B cell (primary cell): Measurements from ENCODE around the gene ANKS1B. TPM values are rescaled to one million over a fixed set of nuclear protein-coding genes. Genes with fewer than 3 reads are reported as not detected.

Experiments used
- ATAC-seq: fragments of 200-7000 bp; cut with Tn5 transposase; one replicate; pipeline ENCODE4 v1.10.0; 2021; ENCODE audit warnings: low read depth, mild to moderate bottlenecking, moderate number of reproducible peaks, moderate library complexity
- CTCF ChIA-PET: fragments of 350-600 bp; sonication (Branson Sonifier 250); formaldehyde crosslinking; loops from one replicate; lab custom pipeline; 2021; ENCODE audit warnings: antibody characterized with exemption, inconsistent platforms; lab: Charles Lee
- POLR2A ChIA-PET: fragments of 350-600 bp; sonication (Branson Sonifier 250); formaldehyde crosslinking; loops from one replicate; lab custom pipeline; 2021; ENCODE audit warnings: antibody characterized with exemption; lab: Charles Lee
- DNase-seq: peaks from one replicate; pipeline ENCODE4 v3.0.0; 2013
- H2AFZ ChIP-seq: 2 replicates; pipeline ENCODE4 v1.6.1; 2012; ENCODE audit warnings: mild to moderate bottlenecking, low read depth, low read length; ENCODE audit not compliant: insufficient read depth, poor library complexity, severe bottlenecking
- H3K27ac ChIP-seq, 2 donors: 1 replicate in 1 of 2; 2 replicates in 1 of 2; pipeline ENCODE4 v1.5.1; 2012 to 2013; ENCODE audit warnings: low read length in 2 of 2, mild to moderate bottlenecking in 2 of 2, moderate library complexity in 1 of 2
- H3K27me3 ChIP-seq, 4 experiments: fragments of 200-600 bp in 1 of 4; sonication (generic) in 1 of 4; replicated peaks in 1 of 4; 1 replicate in 2 of 4; 2 replicates in 2 of 4; pipeline versions ENCODE4 v1.6.1 to v1.7.0; 2013 to 2016; ENCODE audit warnings: low read length in 3 of 4, mild to moderate bottlenecking in 2 of 4, mixed read lengths in 1 of 4, moderate library complexity in 1 of 4; ENCODE audit not compliant: insufficient read depth in 4 of 4, control insufficient read depth in 3 of 4; ENCODE audit errors: control extremely low read depth in 1 of 4
- H3K36me3 ChIP-seq, 2 experiments: replicated peaks in 1 of 2; 1 replicate in 1 of 2; 2 replicates in 1 of 2; pipeline versions ENCODE4 v1.6.1 to v1.7.1; 2013; ENCODE audit warnings: low read length in 1 of 2; ENCODE audit not compliant: insufficient read depth in 2 of 2, control insufficient read depth in 1 of 2; ENCODE audit errors: control extremely low read depth in 1 of 2, extremely low read depth in 1 of 2
- H3K4me1 ChIP-seq, 2 donors: fragments of 200-600 bp in 1 of 2; sonication (generic) in 1 of 2; 1 replicate in 1 of 2; 2 replicates in 1 of 2; pipeline versions ENCODE4 v1.5.1 to v1.6.1; 2013 to 2017; ENCODE audit warnings: low read length in 2 of 2; ENCODE audit not compliant: control insufficient read depth in 2 of 2, insufficient read depth in 2 of 2
- H3K4me2 ChIP-seq: replicated peaks from 2 replicates; pipeline ENCODE3; 2012; ENCODE audit warnings: mild to moderate bottlenecking, low read depth, low read length; ENCODE audit not compliant: poor library complexity, severe bottlenecking
- H3K4me3 ChIP-seq, 5 experiments: fragments of 200-600 bp in 1 of 5; sonication (generic) in 1 of 5; 1 replicate in 3 of 5; 2 replicates in 2 of 5; pipeline versions ENCODE4 v1.5.1 to v1.7.0; 2011 to 2016; ENCODE audit warnings: low read length in 4 of 5, mild to moderate bottlenecking in 4 of 5, low read depth in 2 of 5, control low read depth in 1 of 5, moderate library complexity in 1 of 5; ENCODE audit not compliant: insufficient read depth in 1 of 5; ENCODE audit errors: control extremely low read depth in 1 of 5, extremely low read depth in 1 of 5
- H3K79me2 ChIP-seq: fragments of 200-600 bp; sonication (generic); one replicate; pipeline ENCODE4 v1.6.0; 2016; ENCODE audit warnings: low read length; ENCODE audit not compliant: control insufficient read depth, insufficient read depth
- H3K9ac ChIP-seq: fragments of 200-600 bp; sonication (generic); 2 replicates; pipeline ENCODE4 v1.6.1; 2017; ENCODE audit warnings: mild to moderate bottlenecking, low read length, moderate library complexity
- H3K9me3 ChIP-seq, 3 donors: one replicate each; pipeline versions ENCODE4 v1.6.1 to v1.7.1; 2013; ENCODE audit warnings: low read length in 2 of 3; ENCODE audit not compliant: control insufficient read depth in 2 of 3, insufficient read depth in 1 of 3; ENCODE audit errors: control extremely low read depth in 1 of 3
- H4K20me1 ChIP-seq: 2 replicates; pipeline ENCODE4 v1.6.0; 2012; ENCODE audit warnings: mild to moderate bottlenecking, low read length; ENCODE audit not compliant: insufficient read depth, control insufficient read depth, poor library complexity, severe bottlenecking
- H3K27ac Mint-ChIP-seq: one replicate; pipeline ENCODE4 v1.8.0; 2021; ENCODE audit warnings: mixed read lengths
- H3K27me3 Mint-ChIP-seq: one replicate; pipeline ENCODE4 v1.8.0; 2021; ENCODE audit warnings: mixed read lengths
- H3K4me1 Mint-ChIP-seq: one replicate; pipeline ENCODE4 v1.8.0; 2021; ENCODE audit warnings: mixed read lengths
- H3K4me3 Mint-ChIP-seq: one replicate; pipeline ENCODE4 v1.8.0; 2021; ENCODE audit warnings: mixed read lengths
- H3K9me3 Mint-ChIP-seq: one replicate; pipeline ENCODE4 v1.8.0; 2022; ENCODE audit warnings: mixed read lengths; ENCODE audit not compliant: insufficient read depth
- CTCF ChIP-seq: fragments of 200-600 bp; IDR thresholded peaks from one replicate; pipeline ENCODE4 v1.8.0; 2022; ENCODE audit warnings: antibody characterized with exemption, mild to moderate bottlenecking
- EZH2 ChIP-seq: IDR thresholded peaks from 2 replicates; pipeline ENCODE4 v1.6.1; 2012; ENCODE audit warnings: borderline replicate concordance, low read depth, mild to moderate bottlenecking, moderate library complexity, low read length; ENCODE audit not compliant: insufficient read depth, poor library complexity, severe bottlenecking
- WGBS: methylation state at CpG from one replicate; pipeline ENCODE4 v1.1.5; 2013; ENCODE audit warnings: missing lambda C conversion rate; ENCODE audit not compliant: insufficient coverage; 5-methylcytosine and 5-hydroxymethylcytosine counted together
- intact Hi-C: fragments of 100-400 bp; cut with micrococcal nuclease; formaldehyde crosslinking; loops from one replicate; pipeline ENCODE4 v1.10.0; 2022
- polyA plus RNA-seq: library from polyadenylated mRNA; depleted of rRNA; stranded (reverse); fragments of >200 nt; gene quantifications from 2 replicates; pipeline ENCODE4 v1.2.3, GENCODE V29; 2012
- total RNA-seq, 2 donors: library from RNA; stranded (reverse); fragments of 120-200 nt in 1 of 2; gene quantifications; 1 replicate in 1 of 2; 2 replicates in 1 of 2; pipeline versions ENCODE4 v1.2.3 to v1.2.4, GENCODE V29; 2013 to 2022

The ANKS1B gene
- total and polyA plus RNA-seq, 2 donors (not counting 1 experiment from before 2014, with no cell fraction given), result not detected

DNA sequence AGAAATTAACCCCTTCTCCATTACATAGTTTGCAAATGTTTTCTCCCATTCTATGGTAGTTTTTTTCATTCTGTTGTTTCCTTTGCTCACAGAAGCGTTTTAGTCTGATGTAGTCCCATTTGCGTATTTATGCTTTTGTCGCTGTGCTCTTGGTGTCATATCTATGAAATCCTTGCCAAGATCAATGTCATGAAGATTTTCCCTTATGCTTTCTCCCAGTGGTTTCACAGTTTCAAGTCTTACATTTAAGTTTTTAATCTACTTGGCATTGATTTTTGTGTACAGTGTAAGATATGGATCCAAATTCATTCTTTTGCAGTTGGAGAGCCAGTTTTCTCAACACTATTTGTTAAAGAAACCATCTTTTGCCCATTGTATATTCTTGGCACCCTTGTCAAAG lies 982.0 kb downstream of the ANKS1B start:
- ChIA-PET CTCF (no interaction called here), POLR2A (no interaction called here)
- Mint-ChIP-seq H3K27ac (no peak overlapping the region), H3K9me3 (no peaks in the 10 kb centered on the region), H3K4me3 (no peak overlapping the region), H3K27me3 (peaks cover 10% of the 10 kb centered on the region), H3K4me1 (peaks cover 1% of the 10 kb centered on the region)
- H4K20me1 ChIP-seq, result no peaks in the 10 kb centered on the region
- no peak overlapping the region for H2AFZ ChIP-seq
- 100% methylated on average over 2 of the region's 3 CpGs for WGBS
- intact Hi-C loops, result no loop called here
- no peak for TF ChIP-seq CTCF
- TF ChIP-seq EZH2, result no peak
- H3K4me3 ChIP-seq, result no peak overlapping the region
- H3K79me2 ChIP-seq, result no peaks in the 10 kb centered on the region
- H3K36me3 ChIP-seq, result no peaks in the 10 kb centered on the region
- no peak overlapping the region for H3K4me2 ChIP-seq
- H3K27ac ChIP-seq, result no peak overlapping the region
- H3K9ac ChIP-seq, result no peak overlapping the region
- no peaks in the 10 kb centered on the region for H3K4me1 ChIP-seq
- ATAC-seq, result no peak
- no peaks in the 10 kb centered on the region for H3K9me3 ChIP-seq
- no peaks in the 10 kb centered on the region for H3K27me3 ChIP-seq
- DNase-seq, result no peak

DNA sequence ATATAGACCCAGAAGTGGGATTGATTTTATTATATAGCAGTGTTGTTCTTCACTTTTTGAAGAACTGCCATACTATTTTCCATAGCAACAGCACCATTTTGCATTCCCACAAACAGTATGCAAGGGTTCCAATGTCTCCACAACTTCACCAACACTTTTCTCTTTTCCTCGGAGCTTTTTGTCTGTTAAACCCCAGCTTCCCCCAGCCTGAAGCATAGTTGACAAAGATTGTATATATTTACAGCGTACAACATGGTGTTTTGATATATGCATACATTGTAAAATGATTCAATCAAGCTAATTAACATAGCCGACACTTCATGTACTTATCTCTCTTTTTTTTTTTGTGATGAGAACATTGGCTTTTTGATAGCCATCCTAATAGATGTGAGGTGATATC lies 982.6 kb downstream of the ANKS1B start:
- no CpG with 5 or more reads among the region's 3 CpGs for WGBS
- H3K9me3 ChIP-seq, result no peaks in the 10 kb centered on the region
- H3K4me2 ChIP-seq, result no peak overlapping the region
- H4K20me1 ChIP-seq, result no peaks in the 10 kb centered on the region
- no peak overlapping the region for H2AFZ ChIP-seq
- no peak overlapping the region for H3K4me3 Mint-ChIP-seq
- H3K4me3 ChIP-seq, result no peak overlapping the region
- CTCF ChIA-PET, result no interaction called here
- H3K9me3 Mint-ChIP-seq, result no peaks in the 10 kb centered on the region
- peaks cover 10% of the 10 kb centered on the region for H3K27me3 Mint-ChIP-seq
- no peak for DNase-seq
- peaks cover 1% of the 10 kb centered on the region for H3K4me1 Mint-ChIP-seq
- ATAC-seq, result no peak
- intact Hi-C loops, result no loop called here
- no peak overlapping the region for H3K9ac ChIP-seq
- H3K36me3 ChIP-seq, result no peaks in the 10 kb centered on the region
- no peak for TF ChIP-seq EZH2
- no peak for TF ChIP-seq CTCF
- no peak overlapping the region for H3K27ac Mint-ChIP-seq
- H3K27ac ChIP-seq, result no peak overlapping the region
- no peaks in the 10 kb centered on the region for H3K4me1 ChIP-seq
- POLR2A ChIA-PET, result no interaction called here
- H3K79me2 ChIP-seq, result no peaks in the 10 kb centered on the region
- no peaks in the 10 kb centered on the region for H3K27me3 ChIP-seq
